Measurements from ENCODE around the gene CLEC11A. TPM values are rescaled to one million over a fixed set of nuclear protein-coding genes. Genes with fewer than 3 reads are reported as not detected.

CLEC11A gene
- total and polyA plus RNA-seq, 2 of the 8 experiments (the other 6 are each of a cell fraction or from before 2014, with no cell fraction given): 4.3 to 17.4 TPM

DNA sequence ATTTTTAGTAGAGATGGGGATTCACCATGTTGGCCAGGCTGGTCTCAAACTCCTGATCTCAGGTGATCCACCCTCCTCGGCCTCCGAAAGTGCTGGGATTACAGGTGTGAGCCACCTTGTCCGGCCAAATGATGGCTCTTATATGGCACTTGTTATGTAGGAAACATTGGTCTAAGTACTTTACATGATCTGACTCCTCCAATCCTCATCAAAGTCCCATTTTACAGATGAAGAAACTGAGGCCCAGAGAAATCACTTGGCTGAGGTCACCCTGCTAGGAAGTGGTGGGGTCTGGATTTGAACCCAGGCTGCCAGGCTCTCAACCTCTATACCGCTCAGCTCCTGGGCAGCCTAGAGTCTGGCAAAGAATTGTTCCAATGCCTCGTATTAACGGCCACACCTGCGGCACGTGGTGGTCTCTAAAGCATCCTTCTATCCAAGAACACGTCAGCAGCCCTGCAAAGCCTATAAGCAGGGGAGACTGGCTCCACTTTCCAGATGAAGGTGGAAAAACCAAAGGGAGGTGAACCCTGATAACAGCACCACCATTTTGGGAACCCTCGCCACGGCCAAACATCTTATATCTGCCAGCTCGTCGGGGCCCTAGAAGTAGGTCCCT, 21.7 kb upstream of the CLEC11A start (continued):
- TF ChIP-seq TAF7 (optimal IDR thresholded peaks at IDR 0.05; ENCODE audit: borderline replicate concordance, low read depth, low read length) (no peak), CHD1 (IDR thresholded peaks at IDR 0.05; ENCODE audit: low read depth, low read length) (no peak)
